ENCODE measurements around the gene CFAP43.
A peak's percentile ranks its signal among the peaks of the same experiment; 100 is the strongest.

CFAP43 gene

DNA sequence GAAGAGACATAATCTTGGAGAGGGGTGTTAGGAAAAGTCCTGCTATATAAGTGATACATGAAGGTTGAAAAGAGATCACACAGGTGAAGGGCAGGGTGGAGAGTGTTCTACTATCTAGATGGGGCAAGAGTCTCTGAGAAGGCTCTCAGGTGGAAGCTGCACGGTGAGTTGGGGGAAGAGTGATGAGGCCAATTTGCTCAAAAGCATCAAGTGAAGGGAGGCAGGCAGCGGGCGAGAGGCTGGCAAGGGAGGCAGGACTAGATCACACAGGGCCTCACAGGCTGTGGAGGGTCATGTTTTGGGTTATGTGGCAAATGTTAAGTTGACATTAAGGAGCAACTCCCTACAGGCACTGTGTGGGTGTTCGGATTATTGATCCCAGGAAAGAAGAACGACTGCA is 143.9 kb downstream of the CFAP43 start:
- DNase-seq, result no peak

DNA sequence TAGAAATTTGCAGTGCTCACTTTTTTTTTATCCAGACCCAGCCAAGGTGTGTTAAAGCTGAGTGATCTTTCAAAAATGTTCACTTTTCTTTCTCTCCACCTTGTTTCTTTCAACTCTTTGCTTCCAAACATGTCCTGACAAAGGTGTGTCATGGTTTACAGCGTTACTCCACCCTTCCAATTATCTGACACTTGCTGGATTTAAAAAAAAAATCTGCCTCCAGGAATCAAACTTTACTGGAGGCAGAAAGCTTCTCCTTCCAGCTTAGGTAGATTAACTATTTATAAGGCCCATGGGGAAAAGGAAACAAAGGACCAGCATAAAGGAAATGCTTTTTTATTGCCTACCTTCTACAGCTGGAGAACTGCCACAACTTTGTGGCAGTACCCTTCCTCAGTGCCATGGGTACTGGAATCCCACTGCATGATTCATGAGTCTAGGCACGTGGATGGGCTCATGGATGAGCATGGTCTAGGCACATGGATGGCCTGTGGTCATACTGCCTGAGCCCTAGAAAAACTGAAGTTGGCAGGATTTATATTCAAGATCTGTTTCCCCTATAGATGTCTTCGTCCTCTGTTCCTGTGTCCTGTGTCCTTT is 146.3 kb downstream of the CFAP43 start, which contains the start of gene COL17A1:
TSS of gene COL17A1 (minus strand) at position 80 of the 600 bp plus-strand sequence. CDS start 5,207 bp downstream, outside the sequence.
- no peak for DNase-seq

DNA sequence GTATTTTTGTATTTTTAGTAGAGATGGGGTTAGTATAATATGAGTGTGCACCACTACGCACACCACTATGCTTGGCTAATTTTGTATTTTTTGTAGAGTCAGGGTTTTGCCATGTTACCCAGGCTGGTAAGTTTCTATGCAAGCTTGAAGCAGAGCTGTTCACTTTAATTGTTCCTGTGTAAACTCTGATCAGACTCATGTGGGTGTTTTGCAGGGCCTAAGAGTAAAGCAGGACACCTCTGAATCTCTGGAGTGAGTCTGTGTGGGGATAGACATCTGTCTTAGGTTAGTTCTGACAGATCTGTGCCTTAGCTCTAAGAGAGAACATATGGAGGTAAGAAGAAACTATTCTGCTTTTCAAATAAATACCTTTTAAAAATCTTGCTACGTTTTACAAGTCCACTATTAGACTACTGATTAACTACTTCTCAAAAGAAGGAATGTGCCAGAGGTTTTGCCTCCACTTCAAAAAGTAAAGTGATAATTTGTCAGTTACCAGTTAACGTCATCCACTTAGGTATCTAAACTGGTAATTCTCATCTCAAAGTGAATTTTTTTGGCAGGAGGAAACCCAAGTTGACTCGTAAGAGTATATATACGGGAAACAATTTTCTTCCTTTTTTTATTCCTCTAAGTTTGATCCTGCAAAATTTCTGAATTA is 147.6 kb downstream of the CFAP43 start:
- no peak for DNase-seq

DNA sequence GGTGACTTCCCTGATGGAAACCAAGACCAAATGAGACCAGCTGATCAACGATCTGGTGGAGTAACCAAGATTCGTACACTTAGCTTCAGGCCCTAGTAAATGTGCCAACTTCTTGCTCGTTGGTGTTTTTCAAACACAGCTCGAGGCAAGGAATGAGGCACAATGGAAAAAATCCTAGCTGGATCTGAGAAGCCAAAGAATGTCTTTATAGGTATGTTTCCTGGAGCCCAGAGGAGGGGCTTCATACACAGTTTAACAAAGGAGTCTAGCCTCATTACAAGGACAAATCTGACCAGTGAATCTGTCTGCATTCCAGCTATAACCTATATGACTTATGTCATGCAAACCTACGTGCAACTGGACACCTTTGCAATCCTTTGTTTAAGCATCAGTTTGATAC is 150.2 kb downstream of the CFAP43 start:
- no peak for DNase-seq

DNA sequence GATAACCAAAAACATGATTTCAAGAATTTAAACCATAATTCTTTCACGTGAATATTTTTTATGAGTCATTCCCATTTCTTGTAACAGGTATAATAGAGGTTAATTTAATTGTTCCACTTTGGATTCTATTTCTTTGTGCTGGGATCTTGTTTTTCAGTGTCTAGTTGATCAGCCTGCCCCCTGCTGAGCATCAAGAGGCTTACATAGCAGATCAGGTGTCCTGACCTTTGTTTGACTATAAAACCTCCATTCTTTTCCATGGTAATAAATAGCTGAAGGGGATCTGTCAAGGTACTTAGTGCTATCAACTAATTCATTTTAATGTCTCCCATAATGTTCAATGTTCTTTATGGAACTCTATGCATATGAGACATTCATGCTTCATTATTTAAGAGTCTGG is 151.4 kb downstream of the CFAP43 start:
- peak; percentile 3 for DNase-seq

Measured in central memory CD4-positive, alpha-beta T cell (primary cell).